ENCODE results near the gene SLC3A2. TPM values are rescaled to one million over a fixed set of nuclear protein-coding genes. Genes with fewer than 3 reads are reported as not detected.
"Not testable (repeated sequence)": the region's sequence is repeated elsewhere in the genome, so short reads cannot be mapped to it uniquely, and the experiment has no call there.

SLC3A2 gene
- total and polyA plus RNA-seq, 4 donors = 31.8 to 107 (median 86.7) TPM

GRCh38 chr11:62934496-62934785 is 53.7 kb downstream of the SLC3A2 start:
- DNase-seq = no peak
- H3K4me3 ChIP-seq (ENCODE audit: low read length in 2 of 2) = no peak overlapping the region
- no peaks in the 10 kb centered on the region for H3K27me3 ChIP-seq (ENCODE audit: control insufficient read depth in 1 of 2, insufficient read depth in 2 of 2, low read length in 1 of 2)
- no peaks in the 10 kb centered on the region for H3K4me1 ChIP-seq (ENCODE audit: control insufficient read depth in 1 of 2, insufficient read depth in 2 of 2, low read length in 2 of 2)
- no peaks in the 10 kb centered on the region for H3K9me3 ChIP-seq (ENCODE audit: control insufficient read depth, low read length)
- intact Hi-C loops (cut with DNase I) = no loop called here
- no peak for ATAC-seq (ENCODE audit: low FRiP score)
- no peak overlapping the region for H3K27ac ChIP-seq (ENCODE audit: low read depth in 1 of 2, low read length in 2 of 2)
- H3K36me3 ChIP-seq (ENCODE audit: control insufficient read depth in 1 of 2, insufficient read depth in 2 of 2, low read length in 1 of 2) = no peaks in the 10 kb centered on the region
- 26 to 39% methylated on average over 1 of the region's 1 CpG for WGBS, 2 donors

- H3K4me1 ChIP-seq (ENCODE audit: control insufficient read depth in 1 of 2, insufficient read depth in 2 of 2, low read length in 2 of 2); ATAC-seq (ENCODE audit: low FRiP score); H3K27me3 ChIP-seq (ENCODE audit: control insufficient read depth in 1 of 2, insufficient read depth in 2 of 2, low read length in 1 of 2); H3K36me3 ChIP-seq (ENCODE audit: control insufficient read depth in 1 of 2, insufficient read depth in 2 of 2, low read length in 1 of 2); H3K27ac ChIP-seq (ENCODE audit: low read depth in 1 of 2, low read length in 2 of 2); H3K9me3 ChIP-seq (ENCODE audit: control insufficient read depth, low read length); H3K4me3 ChIP-seq (ENCODE audit: low read length in 2 of 2); intact Hi-C loops (cut with DNase I); DNase-seq: not testable (repeated sequence)
- WGBS, 2 donors = 82 to 89% methylated on average over 2 of the region's 2 CpGs
These were observed 56.8 kb downstream of the SLC3A2 start for GRCh38 chr11:62937528-62937927.

Other genes with a start within 250 kb of the SLC3A2 start
- gene GANAB, start 234.3 kb upstream of the SLC3A2 start, total RNA-seq = 100 to 1,000 TPM; 196 to 206 TPM
- gene GANAB, start 234.3 kb upstream of the SLC3A2 start, polyA plus RNA-seq = 100 to 1,000 TPM in 1 of 2 donors, 10 to 100 TPM in 1; 41.2 to 117 TPM
- gene INTS5, start 227.6 kb upstream of the SLC3A2 start, total RNA-seq = 10 to 100 TPM; 12.5 to 13.3 TPM
- 1 to 10 TPM; 3.8 to 6.2 TPM for gene INTS5, start 227.6 kb upstream of the SLC3A2 start, polyA plus RNA-seq
- gene C11orf98, start 215.7 kb upstream of the SLC3A2 start, total RNA-seq = 10 to 100 TPM; 23.1 to 27.7 TPM
- 100 to 1,000 TPM in 1 of 2 donors, 10 to 100 TPM in 1; 79.3 to 121 TPM for gene C11orf98, start 215.7 kb upstream of the SLC3A2 start, polyA plus RNA-seq
- 10 to 100 TPM; 11.1 to 11.7 TPM for gene CSKMT, start 215.6 kb upstream of the SLC3A2 start, total RNA-seq
- gene CSKMT, start 215.6 kb upstream of the SLC3A2 start, polyA plus RNA-seq = 10 to 100 TPM in 1 of 2 donors, 1 to 10 TPM in 1; 8.8 to 16.3 TPM
- gene UQCC3, start 209.2 kb upstream of the SLC3A2 start, total RNA-seq = 1 to 10 TPM; 3.0 to 4.8 TPM
- 10 to 100 TPM in 1 of 2 donors, 1 to 10 TPM in 1; 5.8 to 12.7 TPM for gene UQCC3, start 209.2 kb upstream of the SLC3A2 start, polyA plus RNA-seq
- 1 to 10 TPM; 3.6 to 8.6 TPM for gene LBHD1, start 208.6 kb upstream of the SLC3A2 start, total RNA-seq
- gene LBHD1, start 208.6 kb upstream of the SLC3A2 start, polyA plus RNA-seq = 1 to 10 TPM; 2.3 to 7.6 TPM
- gene UBXN1, start 201.8 kb upstream of the SLC3A2 start, total RNA-seq = 10 to 100 TPM; 84.1 to 85.4 TPM
- 100 to 1,000 TPM; 186 to 224 TPM for gene UBXN1, start 201.8 kb upstream of the SLC3A2 start, polyA plus RNA-seq
- gene LRRN4CL, start 191.4 kb upstream of the SLC3A2 start, total RNA-seq = 10 to 100 TPM in 1 of 2 donors, 1 to 10 TPM in 1; 8.5 to 24.5 TPM
- gene LRRN4CL, start 191.4 kb upstream of the SLC3A2 start, polyA plus RNA-seq = under 1 TPM in 1 of 2 donors, not detected in 1; 0.10 TPM
- 10 to 100 TPM; 22.3 to 31.5 TPM for gene BSCL2, start 173.5 kb upstream of the SLC3A2 start, total RNA-seq
- 10 to 100 TPM; 38.7 to 61.8 TPM for gene BSCL2, start 173.5 kb upstream of the SLC3A2 start, polyA plus RNA-seq
- not detected for gene GNG3, start 173.2 kb upstream of the SLC3A2 start, total RNA-seq
- under 1 TPM in 1 of 2 donors, not detected in 1; 0.33 TPM for gene GNG3, start 173.2 kb upstream of the SLC3A2 start, polyA plus RNA-seq
- 10 to 100 TPM; 46.9 to 47.2 TPM for gene HNRNPUL2, start 153.4 kb upstream of the SLC3A2 start, total RNA-seq
- gene HNRNPUL2, start 153.4 kb upstream of the SLC3A2 start, polyA plus RNA-seq = 10 to 100 TPM; 31.5 to 43.6 TPM
- 10 to 100 TPM; 21.1 to 32.4 TPM for gene TTC9C, start 152.4 kb upstream of the SLC3A2 start, total RNA-seq
- gene TTC9C, start 152.4 kb upstream of the SLC3A2 start, polyA plus RNA-seq = 10 to 100 TPM; 17.3 to 40.7 TPM
- 1 to 10 TPM; 9.7 to 9.8 TPM for gene ZBTB3, start 126.7 kb upstream of the SLC3A2 start, total RNA-seq
- gene ZBTB3, start 126.7 kb upstream of the SLC3A2 start, polyA plus RNA-seq = 1 to 10 TPM; 2.9 to 3.9 TPM
- gene POLR2G, start 119.3 kb upstream of the SLC3A2 start, total RNA-seq = 10 to 100 TPM; 40.0 to 50.3 TPM
- 100 to 1,000 TPM in 1 of 2 donors, 10 to 100 TPM in 1; 80.4 to 109 TPM for gene POLR2G, start 119.3 kb upstream of the SLC3A2 start, polyA plus RNA-seq
- gene TAF6L, start 109.5 kb upstream of the SLC3A2 start, total RNA-seq = 10 to 100 TPM; 13.2 to 21.3 TPM
- 10 to 100 TPM; 14.5 to 43.5 TPM for gene TAF6L, start 109.5 kb upstream of the SLC3A2 start, polyA plus RNA-seq
- gene TMEM179B, start 93.5 kb upstream of the SLC3A2 start, total RNA-seq = 10 to 100 TPM; 26.8 to 31.0 TPM
- gene TMEM179B, start 93.5 kb upstream of the SLC3A2 start, polyA plus RNA-seq = 10 to 100 TPM; 29.2 to 55.9 TPM
- 10 to 100 TPM in 1 of 2 donors, 1 to 10 TPM in 1; 6.0 to 12.6 TPM for gene TMEM223, start 88.9 kb upstream of the SLC3A2 start, total RNA-seq
- gene TMEM223, start 88.9 kb upstream of the SLC3A2 start, polyA plus RNA-seq = 10 to 100 TPM; 10.4 to 10.6 TPM
- gene NXF1, start 75.5 kb upstream of the SLC3A2 start, total RNA-seq = 10 to 100 TPM; 82.4 to 99.9 TPM
- gene NXF1, start 75.5 kb upstream of the SLC3A2 start, polyA plus RNA-seq = 100 to 1,000 TPM in 1 of 2 donors, 10 to 100 TPM in 1; 26.8 to 455 TPM
- 10 to 100 TPM; 42.6 to 46.4 TPM for gene STX5, start 48.8 kb upstream of the SLC3A2 start, total RNA-seq
- gene STX5, start 48.8 kb upstream of the SLC3A2 start, polyA plus RNA-seq = 10 to 100 TPM; 19.2 to 44.0 TPM
- gene TEX54, start 48.1 kb upstream of the SLC3A2 start, total RNA-seq = not detected
- gene TEX54, start 48.1 kb upstream of the SLC3A2 start, polyA plus RNA-seq = 1 to 10 TPM in 1 of 2 donors, not detected in 1; 5.5 TPM
- gene WDR74, start 41.3 kb upstream of the SLC3A2 start, total RNA-seq = 10 to 100 TPM; 35.4 to 42.9 TPM
- gene WDR74, start 41.3 kb upstream of the SLC3A2 start, polyA plus RNA-seq = 10 to 100 TPM; 13.5 to 53.9 TPM
- not detected for gene CHRM1, start 40.5 kb downstream of the SLC3A2 start, total RNA-seq
- not detected for gene CHRM1, start 40.5 kb downstream of the SLC3A2 start, polyA plus RNA-seq
- gene SLC22A6, start 104.1 kb downstream of the SLC3A2 start, total RNA-seq = not detected
- under 1 TPM in 1 of 2 donors, not detected in 1; 0.25 TPM for gene SLC22A6, start 104.1 kb downstream of the SLC3A2 start, polyA plus RNA-seq
- gene SLC22A8, start 134.9 kb downstream of the SLC3A2 start, total RNA-seq = not detected
- gene SLC22A8, start 134.9 kb downstream of the SLC3A2 start, polyA plus RNA-seq = not detected